Calu3 (cell line): ENCODE results near the gene CENPO. TPM values are rescaled to one million over a fixed set of nuclear protein-coding genes. Genes with fewer than 3 reads are reported as not detected.

Experiments used
- BruUV-seq: library from RNA; stranded (reverse); fragments of 400-500 nt; replicated peaks from 2 replicates; lab custom pipeline; 2021; lab: Mats Ljungman, UMichigan
- CTCF ChIA-PET: fragments of 300-600 bp; sonication (Branson Sonifier 250); formaldehyde crosslinking; loops from one replicate; lab custom pipeline; 2022; ENCODE audit warnings: antibody characterized with exemption; lab: Charles Lee
- DNase-seq: peaks from one replicate; pipeline ENCODE4 v3.0.0; 2022
- H3K27ac Mint-ChIP-seq: one replicate; pipeline ENCODE4 v1.8.0; 2022; ENCODE audit warnings: mixed read lengths; ENCODE audit not compliant: unreplicated experiment
- H3K27me3 Mint-ChIP-seq: one replicate; pipeline ENCODE4 v1.8.0; 2022; ENCODE audit warnings: mixed read lengths; ENCODE audit not compliant: unreplicated experiment
- H3K36me3 Mint-ChIP-seq: one replicate; pipeline ENCODE4 v1.8.0; 2022; ENCODE audit warnings: mild to moderate bottlenecking, moderate library complexity, mixed read lengths; ENCODE audit not compliant: insufficient read depth, unreplicated experiment
- H3K4me1 Mint-ChIP-seq: one replicate; pipeline ENCODE4 v1.8.0; 2022; ENCODE audit warnings: mild to moderate bottlenecking, low read depth, mixed read lengths; ENCODE audit not compliant: unreplicated experiment
- H3K4me3 Mint-ChIP-seq: one replicate; pipeline ENCODE4 v1.8.0; 2022; ENCODE audit warnings: mild to moderate bottlenecking, low read depth, moderate library complexity, mixed read lengths; ENCODE audit not compliant: unreplicated experiment
- H3K9me3 Mint-ChIP-seq: one replicate; pipeline ENCODE4 v1.8.0; 2022; ENCODE audit warnings: low read depth, mixed read lengths; ENCODE audit not compliant: unreplicated experiment
- CTCF ChIP-seq: fragments of 200-600 bp; IDR thresholded peaks from one replicate; pipeline ENCODE4 v1.8.0; 2022; ENCODE audit warnings: antibody characterized with exemption; ENCODE audit not compliant: unreplicated experiment
- intact Hi-C: fragments of 100-400 bp; cut with micrococcal nuclease; formaldehyde crosslinking; loops from one replicate; pipeline ENCODE4 v1.10.0; 2022; ENCODE audit not compliant: unreplicated experiment
- total RNA-seq: library from RNA; stranded (reverse); gene quantifications from 2 replicates; pipeline ENCODE4 v1.2.3, GENCODE V29; 2022

CENPO gene
- total RNA-seq, 1 experiment from 2014 or later = 43.1 TPM

GRCh38 chr2:24855022-24855622, 61.9 kb downstream of the CENPO start:
- H3K27me3 Mint-ChIP-seq = no peaks in the 10 kb centered on the region
- no TSS peak for BruUV-seq
- H3K9me3 Mint-ChIP-seq = no peaks in the 10 kb centered on the region
- no peak for DNase-seq
- intact Hi-C loops = no loop called here
- no peak for TF ChIP-seq CTCF
- no peak overlapping the region for H3K4me3 Mint-ChIP-seq
- CTCF ChIA-PET = no interaction called here
- peaks cover 5% of the 10 kb centered on the region for H3K36me3 Mint-ChIP-seq
- H3K27ac Mint-ChIP-seq = no peak overlapping the region
- H3K4me1 Mint-ChIP-seq = no peaks in the 10 kb centered on the region

- Mint-ChIP-seq H3K36me3 (peaks cover 5% of the 10 kb centered on the region), H3K27me3 (no peaks in the 10 kb centered on the region), H3K27ac (no peak overlapping the region), H3K4me3 (no peak overlapping the region), H3K9me3 (no peaks in the 10 kb centered on the region), H3K4me1 (no peaks in the 10 kb centered on the region)
- TF ChIP-seq CTCF = no peak
- intact Hi-C loops = no loop called here
- DNase-seq = no peak
- no TSS peak for BruUV-seq
- CTCF ChIA-PET = no interaction called here
Measured at GRCh38 chr2:24855726-24856125, 62.5 kb downstream of the CENPO start.

- H3K27me3 Mint-ChIP-seq = no peaks in the 10 kb centered on the region
- DNase-seq = no peak
- no peak for TF ChIP-seq CTCF
- H3K9me3 Mint-ChIP-seq = no peaks in the 10 kb centered on the region
- H3K4me3 Mint-ChIP-seq = no peak overlapping the region
- no peak overlapping the region for H3K27ac Mint-ChIP-seq
- H3K4me1 Mint-ChIP-seq = no peaks in the 10 kb centered on the region
- intact Hi-C loops = no loop called here
- H3K36me3 Mint-ChIP-seq = peaks cover 5% of the 10 kb centered on the region
- BruUV-seq = no TSS peak
- CTCF ChIA-PET = no interaction called here
Measured at GRCh38 chr2:24856791-24857211, 63.6 kb downstream of the CENPO start.

- H3K27me3 Mint-ChIP-seq = no peaks in the 10 kb centered on the region
- peaks cover 2% of the 10 kb centered on the region for H3K36me3 Mint-ChIP-seq
- no peaks in the 10 kb centered on the region for H3K9me3 Mint-ChIP-seq
- DNase-seq = no peak
- no peak for TF ChIP-seq CTCF
- H3K4me1 Mint-ChIP-seq = no peaks in the 10 kb centered on the region
- CTCF ChIA-PET = interaction anchor here (0.6 to 0.7 kb wide), 2 partner anchors 12 to 30 kb away, joined by 3 to 6 read pairs; no protein-coding TSS in a partner anchor
- no peak overlapping the region for H3K27ac Mint-ChIP-seq
- BruUV-seq = no TSS peak
- H3K4me3 Mint-ChIP-seq = no peak overlapping the region
- intact Hi-C loops = no loop called here
Measured at GRCh38 chr2:24857746-24858145, 64.5 kb downstream of the CENPO start.
